ENCODE measurements around the gene TSC1.

DNA sequence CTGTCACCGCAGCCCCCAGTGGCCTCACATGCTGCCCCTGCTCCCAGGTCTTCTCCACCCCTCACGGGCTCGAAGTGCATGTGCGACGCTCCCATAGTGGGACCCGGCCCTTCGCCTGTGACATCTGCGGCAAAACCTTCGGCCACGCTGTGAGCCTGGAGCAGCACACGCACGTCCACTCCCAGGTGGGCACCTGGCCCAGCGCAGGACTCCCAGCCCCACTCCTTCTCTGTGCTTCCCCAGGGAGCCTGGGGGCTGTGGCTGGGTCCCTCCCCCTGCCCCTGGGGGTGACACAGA is 44.5 kb upstream of the TSC1 start:
- TF ChIP-seq CTCF (conservative IDR thresholded peaks at IDR 0.05; ENCODE audit: low read depth in 2 of 2) (no peak), POLR2AphosphoS5 (IDR thresholded peaks at IDR 0.05; ENCODE audit: low read depth) (no peak), EZH2phosphoT487 (IDR thresholded peaks at IDR 0.05; ENCODE audit: unreplicated experiment) (no peak)
- TF ChIP-seq, protein P1, sequence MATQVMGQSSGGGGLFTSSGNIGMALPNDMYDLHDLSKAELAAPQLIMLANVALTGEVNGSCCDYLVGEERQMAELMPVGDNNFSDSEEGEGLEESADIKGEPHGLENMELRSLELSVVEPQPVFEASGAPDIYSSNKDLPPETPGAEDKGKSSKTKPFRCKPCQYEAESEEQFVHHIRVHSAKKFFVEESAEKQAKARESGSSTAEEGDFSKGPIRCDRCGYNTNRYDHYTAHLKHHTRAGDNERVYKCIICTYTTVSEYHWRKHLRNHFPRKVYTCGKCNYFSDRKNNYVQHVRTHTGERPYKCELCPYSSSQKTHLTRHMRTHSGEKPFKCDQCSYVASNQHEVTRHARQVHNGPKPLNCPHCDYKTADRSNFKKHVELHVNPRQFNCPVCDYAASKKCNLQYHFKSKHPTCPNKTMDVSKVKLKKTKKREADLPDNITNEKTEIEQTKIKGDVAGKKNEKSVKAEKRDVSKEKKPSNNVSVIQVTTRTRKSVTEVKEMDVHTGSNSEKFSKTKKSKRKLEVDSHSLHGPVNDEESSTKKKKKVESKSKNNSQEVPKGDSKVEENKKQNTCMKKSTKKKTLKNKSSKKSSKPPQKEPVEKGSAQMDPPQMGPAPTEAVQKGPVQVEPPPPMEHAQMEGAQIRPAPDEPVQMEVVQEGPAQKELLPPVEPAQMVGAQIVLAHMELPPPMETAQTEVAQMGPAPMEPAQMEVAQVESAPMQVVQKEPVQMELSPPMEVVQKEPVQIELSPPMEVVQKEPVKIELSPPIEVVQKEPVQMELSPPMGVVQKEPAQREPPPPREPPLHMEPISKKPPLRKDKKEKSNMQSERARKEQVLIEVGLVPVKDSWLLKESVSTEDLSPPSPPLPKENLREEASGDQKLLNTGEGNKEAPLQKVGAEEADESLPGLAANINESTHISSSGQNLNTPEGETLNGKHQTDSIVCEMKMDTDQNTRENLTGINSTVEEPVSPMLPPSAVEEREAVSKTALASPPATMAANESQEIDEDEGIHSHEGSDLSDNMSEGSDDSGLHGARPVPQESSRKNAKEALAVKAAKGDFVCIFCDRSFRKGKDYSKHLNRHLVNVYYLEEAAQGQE (IDR thresholded peaks at IDR 0.05; ENCODE audit: unreplicated experiment) = no peak

Measured in GM23338 (cell line).